OCI-LY7 (cell line): ENCODE data around the gene GANAB. TPM values are rescaled to one million over a fixed set of nuclear protein-coding genes. Genes with fewer than 3 reads are reported as not detected.

ENCODE experiments used
- BruUV-seq: library from RNA; stranded (reverse); fragments of 400-500 nt; replicated peaks from 2 replicates; lab custom pipeline; 2021; lab: Mats Ljungman, UMichigan
- CTCF ChIA-PET: fragments of 300-600 bp; sonication (Branson Sonifier 250); formaldehyde crosslinking; loops from one replicate; lab custom pipeline; 2022; ENCODE audit warnings: antibody characterized with exemption; ENCODE audit not compliant: unreplicated experiment; lab: Charles Lee
- POLR2A ChIA-PET: fragments of 300-600 bp; sonication (Branson Sonifier 250); formaldehyde crosslinking; loops from one replicate; lab custom pipeline; 2022; ENCODE audit warnings: antibody characterized with exemption; lab: Charles Lee
- DNase-seq: peaks from one replicate; pipeline ENCODE4 v3.0.0-alpha.2; 2015; ENCODE audit warnings: low spot score
- H2AFZ ChIP-seq: fragments of 200-600 bp; sonication (generic), shearing (Covaris generic); 2 replicates; pipeline ENCODE4 v1.6.1; 2014; ENCODE audit warnings: mild to moderate bottlenecking, antibody characterized with exemption, low read length, moderate library complexity
- H3K27ac ChIP-seq: fragments of 200-600 bp; sonication (generic); 2 replicates; pipeline ENCODE4 v1.5.1; 2014; ENCODE audit warnings: mixed run types, low read depth, mild to moderate bottlenecking, moderate library complexity, low read length, inconsistent platforms; ENCODE audit not compliant: poor library complexity, severe bottlenecking
- H3K36me3 ChIP-seq: fragments of 200-600 bp; sonication (generic); 2 replicates; pipeline ENCODE4 v1.6.1; 2014; ENCODE audit warnings: mild to moderate bottlenecking, antibody characterized with exemption, low read length, moderate library complexity, mixed read lengths; ENCODE audit not compliant: insufficient read depth
- H3K4me1 ChIP-seq: fragments of 200-600 bp; sonication (generic); 2 replicates; pipeline ENCODE4 v1.5.1; 2014; ENCODE audit warnings: mild to moderate bottlenecking, low read length; ENCODE audit not compliant: insufficient read depth, poor library complexity, severe bottlenecking
- H3K4me2 ChIP-seq: fragments of 200-600 bp; sonication (generic); 2 replicates; pipeline ENCODE4 v1.6.1; 2014; ENCODE audit warnings: mild to moderate bottlenecking, low read length
- H3K4me3 ChIP-seq: fragments of 200-600 bp; sonication (generic); 2 replicates; pipeline ENCODE4 v1.5.1; 2014; ENCODE audit warnings: mild to moderate bottlenecking, low read depth, low read length; ENCODE audit not compliant: poor library complexity, severe bottlenecking
- H3K79me2 ChIP-seq: fragments of 200-600 bp; sonication (generic); 2 replicates; pipeline ENCODE4 v1.6.1; 2016; ENCODE audit warnings: low read depth, mild to moderate bottlenecking, low read length, moderate library complexity, mixed read lengths; ENCODE audit not compliant: insufficient read depth
- H3K9me2 ChIP-seq: fragments of 200-600 bp; sonication (generic); 2 replicates; pipeline ENCODE4 v1.6.1; 2016; ENCODE audit warnings: mild to moderate bottlenecking, low read length, mixed read lengths; ENCODE audit not compliant: insufficient read depth
- H3K9me3 ChIP-seq: fragments of 200-600 bp; sonication (generic); 2 replicates; pipeline ENCODE4 v1.6.1; 2014; ENCODE audit warnings: mild to moderate bottlenecking, mixed run types, low read length, mixed read lengths
- H4K20me1 ChIP-seq: fragments of 200-600 bp; sonication (generic); 2 replicates; pipeline ENCODE4 v1.6.1; 2014; ENCODE audit warnings: mild to moderate bottlenecking, antibody characterized with exemption, low read length, moderate library complexity, mixed read lengths; ENCODE audit not compliant: insufficient read depth
- EZH2phosphoT487 ChIP-seq: fragments of 200-600 bp; sonication (generic); IDR thresholded peaks from 2 replicates; pipeline ENCODE4 v1.6.1; 2018; ENCODE audit warnings: low read depth, borderline replicate concordance, mild to moderate bottlenecking, mixed run types, antibody characterized with exemption, low read length, moderate library complexity, mixed read lengths
- intact Hi-C: fragments of 100-400 bp; cut with micrococcal nuclease; formaldehyde crosslinking; loops from one replicate; pipeline ENCODE4 v1.10.0; 2022; ENCODE audit not compliant: unreplicated experiment
- total RNA-seq, 2 experiments: library from RNA; depleted of rRNA in 1 of 2; stranded (reverse); fragments of >200 nt in 1 of 2; shearing (Covaris generic) in 1 of 2; gene quantifications; 2 replicates each; pipeline ENCODE4 v1.2.3, GENCODE V29; 2014 to 2022
- TF ChIP-seq, protein P1 (sequence below): fragments of 200-600 bp; sonication (generic); conservative IDR thresholded peaks from 2 replicates; pipeline ENCODE4 v1.5.1; 2014; ENCODE audit warnings: mild to moderate bottlenecking, antibody characterized with exemption, low read length, moderate library complexity, mixed read lengths

The GANAB gene
- total RNA-seq, 2 experiments from 2014 or later = 108 to 217 TPM

DNA sequence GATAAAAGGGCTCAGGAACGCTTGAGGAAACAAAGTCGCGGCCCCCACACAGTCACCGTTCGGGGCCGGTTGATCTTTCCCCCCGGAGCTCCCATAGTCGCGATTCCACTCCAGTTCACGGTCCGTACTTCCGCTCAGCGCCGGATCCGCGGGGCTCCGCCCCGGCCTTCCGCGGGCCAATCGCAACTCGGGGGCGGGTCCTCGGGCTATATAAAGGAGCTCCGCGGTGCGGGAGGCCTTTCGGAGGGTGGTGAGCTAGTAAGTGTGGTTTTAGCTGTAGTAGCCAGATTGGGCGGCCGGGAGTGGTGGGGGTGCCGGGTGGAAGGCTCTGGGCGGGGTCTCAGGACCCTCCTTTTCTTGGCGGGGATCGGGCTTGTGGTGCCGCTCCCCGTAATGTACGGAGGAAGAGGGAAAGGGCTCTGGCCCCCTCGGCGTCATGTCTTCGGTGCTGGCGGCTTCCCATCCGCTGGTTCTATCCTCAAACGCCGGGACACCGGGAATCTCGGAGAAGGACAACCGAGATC is 18.7 kb upstream of the GANAB start, which contains the start of the genes C11orf98 and CSKMT:
TSS of gene C11orf98 (minus strand) at position 136 of the 524 bp plus-strand sequence. CDS start at position 95, 41 bp downstream.
TSS of gene CSKMT (plus strand) at position 238 of the 524 bp plus-strand sequence. CDS start 568 bp downstream, outside the sequence.
- peak; percentile 94 for DNase-seq
- TF ChIP-seq, protein P1, sequence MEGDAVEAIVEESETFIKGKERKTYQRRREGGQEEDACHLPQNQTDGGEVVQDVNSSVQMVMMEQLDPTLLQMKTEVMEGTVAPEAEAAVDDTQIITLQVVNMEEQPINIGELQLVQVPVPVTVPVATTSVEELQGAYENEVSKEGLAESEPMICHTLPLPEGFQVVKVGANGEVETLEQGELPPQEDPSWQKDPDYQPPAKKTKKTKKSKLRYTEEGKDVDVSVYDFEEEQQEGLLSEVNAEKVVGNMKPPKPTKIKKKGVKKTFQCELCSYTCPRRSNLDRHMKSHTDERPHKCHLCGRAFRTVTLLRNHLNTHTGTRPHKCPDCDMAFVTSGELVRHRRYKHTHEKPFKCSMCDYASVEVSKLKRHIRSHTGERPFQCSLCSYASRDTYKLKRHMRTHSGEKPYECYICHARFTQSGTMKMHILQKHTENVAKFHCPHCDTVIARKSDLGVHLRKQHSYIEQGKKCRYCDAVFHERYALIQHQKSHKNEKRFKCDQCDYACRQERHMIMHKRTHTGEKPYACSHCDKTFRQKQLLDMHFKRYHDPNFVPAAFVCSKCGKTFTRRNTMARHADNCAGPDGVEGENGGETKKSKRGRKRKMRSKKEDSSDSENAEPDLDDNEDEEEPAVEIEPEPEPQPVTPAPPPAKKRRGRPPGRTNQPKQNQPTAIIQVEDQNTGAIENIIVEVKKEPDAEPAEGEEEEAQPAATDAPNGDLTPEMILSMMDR = no peak
- no peak for TF ChIP-seq EZH2phosphoT487
- Histone ChIP-seq H3K79me2 (peaks cover 60% of the 10 kb centered on the region), H3K9me2 (no peaks in the 10 kb centered on the region), H3K4me1 (peaks cover 40% of the 10 kb centered on the region), H3K36me3 (peaks cover 65% of the 10 kb centered on the region), H3K27ac (peak within 1 kb of the TSS; percentile 94), H2AFZ (peak within 1 kb of the TSS; percentile 19; the same call in 1 of the 2 replicates), H3K4me3 (peak within 1 kb of the TSS; percentile 86), H4K20me1 (peaks cover 6% of the 10 kb centered on the region; the same call in 1 of the 2 replicates), H3K9me3 (no peaks in the 10 kb centered on the region), H3K4me2 (peak within 1 kb of the TSS; percentile 89)
- ChIA-PET CTCF (interaction anchor here (0.6 to 1.4 kb wide), 4 partner anchors 16 to 122 kb away, joined by 3 read pairs; no protein-coding TSS in a partner anchor), POLR2A (interaction anchor here (0.8 to 8.3 kb wide), 24 partner anchors 9 to 197 kb away, joined by 3 to 159 read pairs (median 6); partner anchors contain the start of genes B3GAT3, EEF1G, GANAB and HNRNPUL2)
- TSS peak; percentile 95 for BruUV-seq
- intact Hi-C loops = loop anchor here (1.0 to 5.0 kb wide), 4 partner anchors 12 to 73 kb away; partner anchors contain the start of genes EML3, INTS5, MTA2 and ROM1

DNA sequence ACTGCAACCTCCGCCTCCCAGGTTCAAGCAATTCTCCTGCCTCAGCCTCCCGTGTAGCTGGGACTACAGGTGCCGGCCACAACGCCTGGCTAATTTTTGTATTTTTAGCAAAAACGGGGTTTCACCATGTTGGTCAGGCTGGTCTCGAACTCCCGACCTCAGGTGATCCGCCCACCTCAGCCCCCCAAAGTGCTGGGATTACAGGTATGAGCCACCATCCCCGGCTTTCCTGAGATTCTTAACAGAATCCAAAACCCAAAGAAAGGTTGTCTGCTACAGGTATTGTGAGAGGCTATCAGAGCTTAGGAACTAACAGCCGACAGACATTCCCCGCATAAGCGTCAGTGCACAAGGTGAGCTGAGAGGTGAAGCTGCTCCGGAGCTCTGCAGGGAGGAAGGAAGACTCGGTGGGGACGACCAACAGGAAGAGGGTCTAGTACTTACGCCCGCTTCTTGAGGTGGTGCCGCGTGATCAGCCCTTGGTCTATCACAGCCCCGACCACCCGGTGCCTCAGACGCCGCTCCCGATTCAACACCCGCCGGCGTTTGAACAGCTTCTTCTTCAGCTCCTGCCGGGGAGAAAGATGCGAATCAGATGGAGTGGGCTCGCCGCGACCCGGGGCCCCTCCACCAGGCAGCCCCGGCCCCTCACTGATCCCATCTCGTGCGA is 18.1 kb upstream of the GANAB start:
- POLR2A ChIA-PET = interaction anchor here (0.6 to 8.3 kb wide), 24 partner anchors 10 to 209 kb away, joined by 3 to 159 read pairs (median 6); partner anchors contain the start of genes B3GAT3, EEF1G, GANAB and HNRNPUL2
- TF ChIP-seq EZH2phosphoT487 = no peak
- TF ChIP-seq, protein P1 = no peak
- Histone ChIP-seq H3K9me2 (no peaks in the 10 kb centered on the region), H4K20me1 (peaks cover 6% of the 10 kb centered on the region; the same call in 1 of the 2 replicates), H3K36me3 (peaks cover 66% of the 10 kb centered on the region), H3K4me2 (peak overlapping the region; percentile 89), H3K4me1 (peaks cover 34% of the 10 kb centered on the region), H3K79me2 (peaks cover 58% of the 10 kb centered on the region), H3K27ac (peak overlapping the region; percentile 94), H3K4me3 (peak overlapping the region; percentile 86), H2AFZ (peak overlapping the region; percentile 19; the same call in 1 of the 2 replicates), H3K9me3 (no peaks in the 10 kb centered on the region)
- intact Hi-C loops = loop anchor here (1.0 to 5.0 kb wide), 4 partner anchors 11 to 72 kb away; partner anchors contain the start of genes EML3, INTS5, MTA2 and ROM1
- DNase-seq = peak; percentile 85
- TSS peak; percentile 51 for BruUV-seq
- CTCF ChIA-PET = interaction anchor here (0.6 to 1.4 kb wide), 3 partner anchors 16 to 63 kb away, joined by 3 to 4 read pairs (median 3); partner anchors contain the start of gene HNRNPUL2
